ENCODE data around the gene IFITM1. TPM values are rescaled to one million over a fixed set of nuclear protein-coding genes. Genes with fewer than 3 reads are reported as not detected.

Gene IFITM1
- total and polyA plus RNA-seq, 2 of the 13 experiments (the other 11 are each of a cell fraction or from before 2014, with no cell fraction given): 0.38 to 11.1 TPM

DNA sequence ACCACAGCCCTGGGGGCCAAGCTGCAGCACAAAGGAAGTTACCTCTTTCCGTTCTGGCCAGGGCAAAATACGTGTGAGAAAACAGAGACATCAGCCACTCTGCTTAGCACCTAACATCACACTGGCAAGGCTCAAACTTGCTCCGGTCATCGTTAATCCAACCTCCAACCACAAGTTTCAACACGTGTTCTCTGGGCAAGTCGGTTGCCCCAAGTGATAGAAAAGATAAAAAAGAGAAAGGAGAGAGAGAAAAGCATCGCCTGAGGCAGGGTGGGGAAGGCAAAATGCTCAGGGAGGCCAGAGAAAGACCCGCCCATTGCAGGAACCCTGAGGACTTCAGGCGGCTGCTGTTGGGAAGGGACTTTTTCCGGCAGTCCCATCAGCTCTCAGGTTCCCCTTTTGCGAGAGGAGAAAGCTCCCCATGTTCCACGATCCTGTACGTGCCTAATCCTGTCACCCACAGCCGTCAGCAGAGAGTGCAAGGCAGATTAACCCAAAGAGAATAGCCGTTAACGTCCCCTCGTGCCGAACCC, 36.9 kb downstream of the IFITM1 start:
- FAIRE-seq (no peak), DNase-seq (ENCODE audit: low spot score) (no peak), ATAC-seq (no peak)
- H3K4me2 ChIP-seq (ENCODE audit: low read depth, low read length): no peak overlapping the region
- H3K36me3 ChIP-seq (replicated peaks in 1 of 2; ENCODE audit: control insufficient read depth in 1 of 2, insufficient read depth in 2 of 2, low read length in 2 of 2): no peaks in the 10 kb centered on the region
- intact Hi-C loops (cut with micrococcal nuclease; ENCODE audit: unreplicated experiment): no loop called here
- no peak overlapping the region for H2AFZ ChIP-seq (ENCODE audit: low read length)
- no peaks in the 10 kb centered on the region; a peak in 1 of 5 replicates for H3K27me3 ChIP-seq (ENCODE audit: control insufficient read depth in 1 of 2, insufficient read depth in 2 of 2, low read length in 2 of 2)
- TF ChIP-seq ZBTB38 (CRISPR knock-in tag; IDR thresholded peaks at IDR 0.05) (peak; percentile 32; the same call in 1 of the 2 replicates), FOXC1 (CRISPR knock-in tag; IDR thresholded peaks at IDR 0.05; ENCODE audit: borderline replicate concordance) (no peak)
- H3K27ac ChIP-seq (ENCODE audit: extremely low read length, insufficient read depth, low read length): no peak overlapping the region
- H3K79me2 ChIP-seq (ENCODE audit: insufficient read depth, low read length): no peaks in the 10 kb centered on the region
- 83% methylated on average over 16 of the region's 18 CpGs for WGBS (ENCODE audit: low lambda C conversion rate)
- in situ Hi-C loops (cut with HindIII; ENCODE audit: extremely low pct_ligation_motif_present, low pct_unique_long_range_greater_than_20kb): no loop called here
- no peak overlapping the region for H3K4me3 ChIP-seq (replicated peaks in 1 of 3; ENCODE audit: insufficient read depth in 1 of 3, low read depth in 2 of 3, low read length in 3 of 3)
- H3K9ac ChIP-seq (ENCODE audit: insufficient read depth, low read depth, low read length): no peak overlapping the region
- CTCF ChIA-PET (ENCODE audit: low intra/inter-chr PET ratio, low total read pairs): no interaction called here
- H3K4me1 ChIP-seq (ENCODE audit: insufficient read depth, low read length): peaks cover 62% of the 10 kb centered on the region
- POLR2A ChIA-PET: no interaction called here
- no peaks in the 10 kb centered on the region for H4K20me1 ChIP-seq (ENCODE audit: insufficient read depth, low read length)
- no peaks in the 10 kb centered on the region for H3K9me3 ChIP-seq (ENCODE audit: low read length)
- BruUV-seq (replicated peaks): no TSS peak

DNA sequence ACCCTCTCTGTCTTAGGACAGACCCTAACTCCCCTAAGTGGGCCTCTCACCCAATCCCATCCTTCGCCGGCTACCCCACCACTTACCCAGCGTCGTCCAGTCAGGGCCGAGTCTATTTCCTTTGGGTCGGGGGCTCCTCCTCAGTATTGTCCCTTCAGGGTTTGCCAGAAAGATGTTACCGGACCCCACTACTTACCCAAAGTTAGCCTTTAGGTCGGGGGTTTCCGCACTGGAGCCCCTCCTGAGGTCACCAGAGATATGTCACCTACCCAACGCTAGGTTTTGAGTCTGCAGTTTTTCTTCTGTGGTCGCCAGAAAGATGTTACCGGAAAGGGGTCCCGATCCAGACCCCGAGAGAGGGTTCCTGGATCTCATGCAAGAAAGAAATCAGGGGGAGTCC, 37.6 kb downstream of the IFITM1 start:
- Histone ChIP-seq H2AFZ (ENCODE audit: low read length) (no peak overlapping the region), H3K27ac (ENCODE audit: extremely low read length, insufficient read depth, low read length) (no peak overlapping the region), H3K4me3 (replicated peaks in 1 of 3; ENCODE audit: insufficient read depth in 1 of 3, low read depth in 2 of 3, low read length in 3 of 3) (no peak overlapping the region), H3K36me3 (replicated peaks in 1 of 2; ENCODE audit: control insufficient read depth in 1 of 2, insufficient read depth in 2 of 2, low read length in 2 of 2) (no peaks in the 10 kb centered on the region), H3K27me3 (ENCODE audit: control insufficient read depth in 1 of 2, insufficient read depth in 2 of 2, low read length in 2 of 2) (no peaks in the 10 kb centered on the region; a peak in 1 of 5 replicates), H3K9me3 (ENCODE audit: low read length) (no peaks in the 10 kb centered on the region), H3K79me2 (ENCODE audit: insufficient read depth, low read length) (no peaks in the 10 kb centered on the region), H4K20me1 (ENCODE audit: insufficient read depth, low read length) (no peaks in the 10 kb centered on the region), H3K9ac (ENCODE audit: insufficient read depth, low read depth, low read length) (no peak overlapping the region), H3K4me1 (ENCODE audit: insufficient read depth, low read length) (peaks cover 62% of the 10 kb centered on the region), H3K4me2 (ENCODE audit: low read depth, low read length) (no peak overlapping the region)
- DNase-seq (ENCODE audit: low spot score) (no peak), ATAC-seq (no peak), FAIRE-seq (no peak)
- intact Hi-C loops (cut with micrococcal nuclease; ENCODE audit: unreplicated experiment): no loop called here
- CTCF ChIA-PET (ENCODE audit: low intra/inter-chr PET ratio, low total read pairs): no interaction called here
- POLR2A ChIA-PET: no interaction called here
- in situ Hi-C loops (cut with HindIII; ENCODE audit: extremely low pct_ligation_motif_present, low pct_unique_long_range_greater_than_20kb): no loop called here
- BruUV-seq (replicated peaks): no TSS peak
- TF ChIP-seq MATR3 (CRISPR knock-in tag; IDR thresholded peaks at IDR 0.05) (no peak), ZSCAN29 (CRISPR knock-in tag; conservative IDR thresholded peaks at IDR 0.05) (no peak), PRPF4 (IDR thresholded peaks at IDR 0.05; ENCODE audit: low read depth, low read length, poor library complexity, severe bottlenecking) (no peak), GFI1 (CRISPR knock-in tag; IDR thresholded peaks at IDR 0.05; ENCODE audit: borderline replicate concordance) (no peak)
- TF ChIP-seq, protein P1, sequence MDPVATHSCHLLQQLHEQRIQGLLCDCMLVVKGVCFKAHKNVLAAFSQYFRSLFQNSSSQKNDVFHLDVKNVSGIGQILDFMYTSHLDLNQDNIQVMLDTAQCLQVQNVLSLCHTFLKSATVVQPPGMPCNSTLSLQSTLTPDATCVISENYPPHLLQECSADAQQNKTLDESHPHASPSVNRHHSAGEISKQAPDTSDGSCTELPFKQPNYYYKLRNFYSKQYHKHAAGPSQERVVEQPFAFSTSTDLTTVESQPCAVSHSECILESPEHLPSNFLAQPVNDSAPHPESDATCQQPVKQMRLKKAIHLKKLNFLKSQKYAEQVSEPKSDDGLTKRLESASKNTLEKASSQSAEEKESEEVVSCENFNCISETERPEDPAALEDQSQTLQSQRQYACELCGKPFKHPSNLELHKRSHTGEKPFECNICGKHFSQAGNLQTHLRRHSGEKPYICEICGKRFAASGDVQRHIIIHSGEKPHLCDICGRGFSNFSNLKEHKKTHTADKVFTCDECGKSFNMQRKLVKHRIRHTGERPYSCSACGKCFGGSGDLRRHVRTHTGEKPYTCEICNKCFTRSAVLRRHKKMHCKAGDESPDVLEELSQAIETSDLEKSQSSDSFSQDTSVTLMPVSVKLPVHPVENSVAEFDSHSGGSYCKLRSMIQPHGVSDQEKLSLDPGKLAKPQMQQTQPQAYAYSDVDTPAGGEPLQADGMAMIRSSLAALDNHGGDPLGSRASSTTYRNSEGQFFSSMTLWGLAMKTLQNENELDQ (CRISPR knock-in tag; IDR thresholded peaks at IDR 0.05; ENCODE audit: borderline replicate concordance): no peak
- WGBS (ENCODE audit: low lambda C conversion rate): 97% methylated on average over 14 of the region's 14 CpGs
